HG03159 (cell line): ENCODE measurements around the gene PLCL1.
A peak's percentile ranks its signal among the peaks of the same experiment; 100 is the strongest.

Source experiments
- ATAC-seq: cut with Tn5 transposase; IDR thresholded peaks from one replicate; pipeline ENCODE4 v1.9.1; 2021; ENCODE audit warnings: mild to moderate bottlenecking, moderate library complexity; ENCODE audit not compliant: unreplicated experiment

The PLCL1 gene

GRCh38 chr2:198052741-198053140, 248.3 kb downstream of the PLCL1 start:
- no peak for ATAC-seq

DNA sequence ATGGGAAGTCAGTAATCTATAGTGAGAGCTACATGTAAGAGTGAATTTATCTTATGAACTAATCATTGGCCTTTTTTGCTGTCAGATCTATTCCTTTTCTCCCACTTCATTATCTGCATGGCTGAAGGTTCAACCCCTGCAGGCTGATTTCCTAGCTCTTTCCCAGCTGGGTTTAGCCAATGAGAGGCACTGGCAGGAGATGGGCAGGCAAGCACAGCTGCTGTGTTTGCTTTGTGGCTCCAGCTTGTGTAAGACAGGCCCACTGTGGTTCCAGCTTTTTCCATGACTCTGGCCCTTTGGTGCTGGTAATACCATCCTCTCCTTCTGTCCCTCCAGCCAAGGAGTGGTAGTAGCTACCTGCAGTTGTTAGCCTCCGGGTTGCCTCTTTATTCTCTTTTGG, 248.8 kb downstream of the PLCL1 start:
- no peak for ATAC-seq

- no peak for ATAC-seq
Measured at GRCh38 chr2:198053776-198054175, 249.4 kb downstream of the PLCL1 start.

- peak; percentile 71 for ATAC-seq
Measured at GRCh38 chr2:198054299-198054698, 249.9 kb downstream of the PLCL1 start.

GRCh38 chr2:198055716-198056115, 251.3 kb downstream of the PLCL1 start:
- ATAC-seq: no peak

DNA sequence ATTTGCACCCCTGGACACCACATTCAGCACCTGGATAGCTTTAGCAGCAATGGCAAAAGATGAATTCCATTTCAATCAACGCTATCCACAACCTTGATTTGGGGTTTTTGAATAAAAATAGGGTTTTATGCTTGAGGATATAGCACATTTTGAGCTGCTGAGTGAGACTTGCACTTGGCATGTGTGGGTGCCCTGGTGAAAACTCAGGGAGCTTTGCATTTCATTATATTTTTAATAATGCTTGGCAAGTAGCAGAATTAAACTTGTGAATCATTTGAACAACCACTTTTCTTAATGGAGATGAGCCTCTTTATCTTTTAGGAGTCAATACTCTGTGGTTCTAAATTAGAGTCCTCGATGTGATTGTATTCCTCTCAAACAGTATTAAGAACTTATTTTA, 252.4 kb downstream of the PLCL1 start:
- no peak for ATAC-seq

GRCh38 chr2:198059800-198060199, 255.4 kb downstream of the PLCL1 start:
- ATAC-seq: no peak

DNA sequence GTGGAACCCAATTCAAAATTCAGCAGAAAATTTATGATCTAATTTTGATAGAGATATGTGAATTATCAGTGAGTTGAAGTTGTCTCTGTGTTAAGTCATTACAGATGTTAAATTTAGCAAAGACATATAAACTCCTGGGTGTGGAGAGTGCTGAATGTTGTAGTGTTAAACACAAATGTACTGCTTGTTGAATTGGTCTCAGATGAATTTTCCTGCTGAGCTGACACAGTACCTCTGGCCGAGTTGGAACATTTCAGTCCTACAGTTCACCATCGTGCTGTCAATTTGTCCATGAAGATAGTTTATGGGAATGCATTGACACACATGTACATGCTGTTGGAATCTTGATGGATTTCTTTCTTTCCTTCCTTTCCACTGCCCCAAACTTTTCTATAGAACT, 255.9 kb downstream of the PLCL1 start:
- no peak for ATAC-seq

DNA sequence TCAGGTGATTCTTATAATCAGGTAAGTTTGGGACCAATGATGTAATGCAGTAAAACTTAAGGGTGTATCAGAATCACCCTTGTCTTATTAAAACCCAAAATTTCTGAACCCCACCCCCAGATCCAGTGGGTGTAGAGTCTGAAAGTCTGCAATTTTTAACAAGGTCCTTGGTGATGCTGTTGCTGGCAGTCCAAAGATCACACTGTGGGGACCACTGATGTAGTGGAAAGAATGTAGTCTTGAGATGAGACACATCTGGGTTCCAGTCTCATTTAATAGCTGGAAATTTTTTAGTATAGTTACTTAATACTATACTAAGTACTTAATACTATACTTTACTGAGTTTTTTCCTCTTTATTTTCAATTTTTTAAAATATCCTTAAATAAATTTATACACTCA, 258.4 kb downstream of the PLCL1 start:
- no peak for ATAC-seq

GRCh38 chr2:198063242-198063641, 258.8 kb downstream of the PLCL1 start:
- no peak for ATAC-seq

DNA sequence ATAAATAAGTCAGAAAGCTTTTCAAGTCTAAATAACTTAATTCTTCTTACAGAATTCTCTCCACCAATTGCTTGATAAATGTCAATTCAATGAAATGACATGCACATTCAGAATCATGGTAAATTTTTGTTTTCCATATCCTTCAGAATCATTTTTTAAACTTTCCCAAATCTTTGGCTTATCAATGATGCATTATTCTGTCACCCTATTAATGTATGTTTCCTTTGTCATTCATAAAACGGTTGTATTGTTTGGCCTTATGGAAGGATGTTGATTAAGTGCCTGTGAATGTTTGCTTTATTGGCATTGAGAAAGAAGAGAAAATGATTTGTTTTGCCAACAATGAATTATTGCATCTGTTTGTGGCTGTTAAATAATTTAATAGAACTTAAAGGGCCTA, 260.9 kb downstream of the PLCL1 start:
- ATAC-seq: no peak

- no peak for ATAC-seq
Measured at GRCh38 chr2:198066597-198066996, 262.2 kb downstream of the PLCL1 start.

- no peak for ATAC-seq
Measured at GRCh38 chr2:198072655-198073054, 268.3 kb downstream of the PLCL1 start.

DNA sequence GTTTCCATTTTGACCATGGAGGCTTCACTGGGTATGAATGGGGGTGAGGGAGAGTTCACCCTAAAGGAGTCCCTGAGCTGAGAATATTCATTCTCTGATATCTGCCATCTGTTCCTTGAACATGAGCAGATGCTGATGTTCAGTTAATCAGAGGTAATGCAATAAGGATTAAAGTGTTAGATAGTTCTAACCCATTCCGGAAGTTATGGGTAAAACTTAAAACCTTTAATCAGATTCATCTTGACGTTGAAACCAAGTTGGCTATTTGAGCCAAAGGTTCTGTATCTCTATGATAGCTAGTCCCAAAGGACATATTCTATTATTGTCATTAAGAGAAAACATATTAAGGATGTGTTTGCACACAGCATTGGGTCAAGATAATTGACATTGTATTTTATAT, 268.9 kb downstream of the PLCL1 start:
- no peak for ATAC-seq

DNA sequence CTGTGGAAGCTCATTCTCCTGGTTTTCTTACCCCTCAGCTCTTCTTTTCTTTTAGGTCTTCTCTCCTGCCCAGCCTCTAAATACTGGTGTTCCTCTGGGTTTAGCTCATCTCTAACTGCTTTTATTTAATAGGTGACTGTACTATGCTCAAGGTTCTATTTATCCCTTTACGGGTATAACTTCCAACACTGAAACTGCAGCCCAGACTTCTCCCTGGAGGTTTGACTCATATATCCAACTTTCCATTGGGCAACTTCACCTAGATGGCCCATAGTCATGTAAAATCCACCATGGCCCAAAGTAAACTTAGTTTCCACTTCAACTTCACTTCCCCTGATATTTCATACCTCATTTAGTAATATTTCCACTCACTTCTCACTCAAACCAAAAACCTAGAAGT, 273.1 kb downstream of the PLCL1 start:
- ATAC-seq: no peak

DNA sequence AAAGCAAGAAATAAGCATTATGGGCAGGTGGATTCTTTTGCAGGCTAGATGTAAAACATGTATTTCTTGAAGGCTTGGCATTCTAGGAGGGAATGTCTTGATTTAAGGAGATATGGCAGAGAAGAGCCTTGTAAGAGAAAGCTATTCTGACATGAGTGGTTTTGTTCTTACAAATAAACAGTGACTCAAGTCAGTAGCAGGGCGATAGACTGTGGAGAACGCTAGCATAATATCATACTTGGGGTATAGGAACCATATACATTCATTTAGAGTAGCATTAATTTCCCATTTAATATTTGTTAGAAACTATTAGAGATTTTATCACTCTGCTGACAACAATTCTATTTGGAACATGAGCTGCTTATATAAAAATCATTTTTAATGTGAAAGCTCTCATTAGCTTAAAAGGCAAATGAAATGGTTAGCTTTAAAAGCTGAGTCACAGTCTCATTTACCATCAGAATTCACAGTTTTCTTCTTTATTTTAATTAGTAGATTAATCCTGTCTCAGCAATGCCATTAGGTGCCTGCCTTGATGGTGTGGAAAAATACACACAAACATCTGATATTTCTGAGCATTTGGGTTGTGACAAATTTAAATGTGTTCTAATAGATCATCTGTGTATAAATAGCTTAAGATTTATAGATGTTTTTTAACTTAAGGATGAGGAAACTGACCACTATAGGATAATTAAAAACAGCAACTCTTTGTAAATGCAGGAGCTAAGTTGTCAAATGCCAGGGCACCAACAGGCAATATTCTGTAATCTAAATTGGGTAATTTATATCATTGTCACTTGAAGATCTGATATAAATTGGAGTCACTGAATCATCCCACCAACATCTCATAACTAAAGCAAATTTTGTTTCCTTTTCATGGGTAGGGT, 276.7 kb downstream of the PLCL1 start:
- no peak for ATAC-seq

- ATAC-seq: no peak
Measured at GRCh38 chr2:198084156-198084555, 279.8 kb downstream of the PLCL1 start.

DNA sequence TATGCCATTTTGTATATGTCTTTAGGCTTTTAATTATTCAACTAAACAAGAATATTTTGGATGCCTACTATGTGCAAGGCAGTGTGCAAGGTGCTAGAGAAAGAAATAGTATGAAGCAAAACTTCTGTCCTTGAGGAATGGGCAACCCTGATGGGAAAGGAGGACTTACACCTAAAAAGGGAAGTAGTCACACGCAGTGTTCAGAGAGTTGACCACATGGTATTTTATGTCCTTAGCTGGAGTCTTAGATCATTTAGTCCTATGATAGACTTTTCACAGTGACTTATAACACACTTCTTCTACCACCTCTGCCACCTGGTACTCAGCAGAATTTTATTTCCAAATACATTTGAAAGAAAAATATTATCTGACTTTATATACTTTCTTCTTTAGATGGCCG, 291.6 kb downstream of the PLCL1 start:
- no peak for ATAC-seq

- ATAC-seq: no peak
Measured at GRCh38 chr2:198096965-198097364, 292.6 kb downstream of the PLCL1 start.

DNA sequence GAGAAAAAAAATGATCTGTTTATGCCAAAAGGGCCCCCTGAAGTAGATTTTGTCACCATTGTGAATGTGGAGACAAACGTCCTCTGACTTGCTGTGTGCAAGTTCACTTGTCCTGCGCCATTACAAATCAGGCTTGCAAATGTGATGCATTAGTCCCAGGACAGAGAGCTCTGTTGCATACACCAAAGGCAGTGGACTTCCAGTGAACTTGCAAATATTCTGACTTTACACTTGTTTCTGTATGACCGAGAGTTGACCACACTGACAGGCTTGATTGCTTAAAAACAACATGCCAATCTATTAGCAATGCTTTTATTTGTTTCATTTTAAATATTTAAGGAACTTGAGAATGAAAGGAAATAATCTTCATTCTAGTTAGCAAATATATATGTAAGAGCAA, 293.2 kb downstream of the PLCL1 start:
- no peak for ATAC-seq

DNA sequence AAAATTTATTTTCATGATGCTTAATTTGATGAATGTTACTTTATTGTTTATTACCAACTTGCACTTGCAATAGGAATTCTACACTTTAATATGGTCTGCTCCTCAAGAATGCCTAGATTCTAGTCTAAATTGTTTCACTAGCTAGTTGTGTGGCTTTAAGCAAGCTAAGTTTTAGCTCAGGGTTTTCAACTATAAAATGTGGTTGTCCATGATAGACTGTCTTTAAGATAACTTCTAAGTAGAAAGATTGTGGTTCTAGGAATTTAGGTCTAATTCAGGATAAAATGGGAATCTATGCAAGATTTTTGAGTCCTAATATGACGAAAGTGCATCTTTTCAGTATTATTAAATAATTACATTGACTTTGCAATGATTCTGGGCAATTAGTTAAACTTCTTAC, 294.0 kb downstream of the PLCL1 start:
- ATAC-seq: no peak

GRCh38 chr2:198098918-198099317, 294.5 kb downstream of the PLCL1 start:
- no peak for ATAC-seq

GRCh38 chr2:198100346-198100745, 296.0 kb downstream of the PLCL1 start:
- no peak for ATAC-seq
